Fibroblast of gingiva (primary cell): ENCODE measurements around the gene CENPM.

Source experiments
- DNase-seq: peaks from one replicate; pipeline ENCODE4 v3.0.0-alpha.2; 2011; ENCODE audit warnings: low read depth

CENPM gene

GRCh38 chr22:41913842-41914534 lies 33.0 kb downstream of the CENPM start:
- no peak for DNase-seq

GRCh38 chr22:41913040-41913719 lies 33.8 kb downstream of the CENPM start:
- DNase-seq = no peak

GRCh38 chr22:41912338-41913039 lies 34.5 kb downstream of the CENPM start:
- DNase-seq = no peak

- DNase-seq = no peak
These were observed 35.8 kb downstream of the CENPM start for GRCh38 chr22:41911001-41911611.

GRCh38 chr22:41910050-41911000 lies 36.6 kb downstream of the CENPM start:
- no peak for DNase-seq

GRCh38 chr22:41909310-41910049 lies 37.5 kb downstream of the CENPM start:
- no peak for DNase-seq

- no peak for DNase-seq
These were observed 38.3 kb downstream of the CENPM start for GRCh38 chr22:41908411-41909309.

GRCh38 chr22:41907436-41908401 lies 39.2 kb downstream of the CENPM start:
- no peak for DNase-seq

GRCh38 chr22:41906822-41907221 lies 40.1 kb downstream of the CENPM start:
- no peak for DNase-seq

GRCh38 chr22:41905411-41906202 lies 41.3 kb downstream of the CENPM start:
- no peak for DNase-seq

GRCh38 chr22:41904450-41905410 lies 42.2 kb downstream of the CENPM start:
- DNase-seq = no peak

- no peak for DNase-seq
These were observed 44.0 kb downstream of the CENPM start for GRCh38 chr22:41902932-41903421.

- DNase-seq = no peak
These were observed 44.9 kb downstream of the CENPM start for GRCh38 chr22:41902016-41902415.

- DNase-seq = no peak
These were observed 46.2 kb downstream of the CENPM start for GRCh38 chr22:41900652-41901312.

- no peak for DNase-seq
These were observed 46.8 kb downstream of the CENPM start for GRCh38 chr22:41899992-41900651.
